Embryonic facial prominence (tissue), 1 donor: ENCODE measurements around the gene WDR35.
"Not testable (repeated sequence)": the region's sequence is repeated elsewhere in the genome, so short reads cannot be mapped to it uniquely, and the experiment has no call there.

Experiments
- DNase-seq: peaks from one replicate; pipeline ENCODE4 v3.0.0-alpha.2; 2016; ENCODE audit errors: extremely low spot score

Gene WDR35

DNA sequence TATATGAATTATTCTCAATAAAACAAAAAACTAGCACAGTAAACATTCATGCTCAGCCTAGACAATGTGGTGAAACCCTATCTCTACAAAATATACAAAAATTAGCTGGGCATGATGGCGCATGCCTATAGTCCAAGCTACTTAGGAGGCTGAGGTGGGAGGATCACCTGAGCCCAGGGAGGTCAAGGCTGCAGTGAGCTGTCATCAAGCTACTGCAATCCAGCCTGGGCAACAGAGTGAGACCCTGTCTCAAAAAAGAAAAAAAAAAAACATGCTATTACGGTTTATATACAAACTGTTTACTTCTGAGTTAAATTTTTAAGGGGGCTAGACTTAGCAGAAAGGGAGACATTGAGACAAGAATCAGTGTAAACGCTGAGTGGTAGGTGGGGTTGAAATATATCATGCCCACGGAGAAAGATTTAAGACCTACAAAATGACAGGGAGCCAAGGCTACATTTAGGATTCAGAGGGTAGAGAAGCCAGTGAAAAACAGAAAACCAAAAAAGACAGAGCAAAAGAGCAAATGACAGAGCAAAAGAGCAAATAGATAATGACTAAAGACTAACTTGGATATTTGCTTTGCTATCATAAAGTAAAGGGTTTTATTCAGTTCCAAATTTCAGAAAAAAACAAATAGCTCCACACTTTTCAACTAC is 95.6 kb downstream of the WDR35 start:
- no peak for DNase-seq

DNA sequence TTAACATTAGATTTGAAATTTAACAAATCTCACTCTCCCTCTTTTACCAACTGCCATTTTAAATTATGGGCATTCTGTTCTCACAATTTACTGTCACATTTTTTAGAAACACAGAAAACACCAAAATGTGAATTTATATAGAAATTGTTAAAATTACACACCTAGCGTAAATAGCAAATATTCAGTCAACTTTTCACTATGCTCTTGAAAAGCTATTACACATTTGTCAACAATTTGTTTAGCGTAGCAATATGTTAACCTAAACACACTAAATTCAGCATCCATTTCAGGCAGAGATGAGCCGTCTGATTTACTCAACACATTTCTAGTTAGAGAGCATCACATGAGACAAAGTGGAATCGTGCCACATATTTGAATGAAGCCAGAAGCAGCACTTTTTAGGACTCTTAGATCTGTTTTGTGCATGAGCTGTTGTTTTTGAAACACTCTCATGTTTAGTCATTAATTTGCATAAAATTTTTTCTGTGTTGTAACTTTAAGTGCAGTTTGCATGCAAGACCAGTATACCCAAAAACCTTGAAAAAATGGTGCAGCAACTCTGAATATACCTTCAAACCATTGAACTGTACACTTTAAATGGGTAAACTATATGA is 96.3 kb downstream of the WDR35 start:
- DNase-seq = no peak

DNA sequence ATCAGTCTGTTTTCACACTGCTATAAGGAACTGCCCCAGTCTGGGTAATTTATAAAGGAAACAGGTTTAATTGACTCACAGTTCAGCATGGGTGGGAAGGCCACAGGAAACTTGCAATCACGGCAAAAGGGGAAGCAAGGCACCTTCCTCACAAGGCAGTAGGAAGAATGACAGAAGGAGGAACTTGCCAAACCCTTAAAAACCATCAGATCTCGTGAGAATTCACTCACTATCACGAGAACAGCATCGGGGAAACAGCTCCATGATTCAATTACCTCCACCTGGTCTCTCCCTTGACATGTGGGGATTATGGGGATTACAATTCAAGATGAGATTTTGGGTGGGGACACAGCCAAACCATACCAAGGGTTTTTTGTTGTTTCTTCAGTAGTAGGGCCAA is 97.9 kb downstream of the WDR35 start:
- not testable (repeated sequence) for DNase-seq

GRCh38 chr2:19890104-19890503 is 99.8 kb downstream of the WDR35 start:
- DNase-seq = no peak

DNA sequence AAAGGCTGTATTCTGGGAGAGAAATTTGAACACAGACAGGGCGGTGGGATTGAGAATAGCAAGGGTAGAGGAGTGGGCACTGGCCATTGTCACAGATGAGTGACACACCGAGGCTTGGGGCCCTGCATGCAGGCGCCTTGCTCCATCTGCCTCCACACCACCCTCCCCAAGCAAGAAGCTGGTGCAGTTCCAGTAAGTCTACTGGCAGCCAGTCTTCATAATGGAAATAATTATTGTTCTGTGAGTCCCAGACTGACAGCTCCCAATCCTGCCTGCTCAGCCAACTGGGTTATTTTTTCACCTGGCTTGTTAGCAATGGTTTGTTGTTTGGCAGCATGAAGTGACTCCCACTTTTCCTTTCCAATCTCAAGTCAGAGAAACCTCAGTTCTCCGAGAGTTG is 101.1 kb downstream of the WDR35 start:
- DNase-seq = no peak

DNA sequence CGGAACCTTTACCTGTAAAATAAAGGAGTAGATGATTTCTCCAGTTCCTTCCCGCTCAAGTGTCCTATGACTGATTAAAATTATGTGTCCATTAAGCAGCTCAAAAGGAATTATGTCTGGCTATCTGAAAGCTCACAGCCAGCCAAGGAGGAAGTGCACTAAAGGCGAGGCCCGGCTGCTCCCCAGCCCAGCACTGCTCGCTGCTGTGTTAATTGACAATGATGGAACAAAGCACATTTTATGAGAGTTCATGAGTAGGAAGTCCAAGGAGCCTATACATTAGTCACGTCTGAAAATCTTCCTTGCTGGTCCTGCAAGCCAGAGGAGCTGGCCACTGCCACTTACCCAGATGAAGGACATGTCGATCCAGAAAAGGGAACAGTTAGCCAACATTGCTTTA is 102.4 kb downstream of the WDR35 start:
- no peak for DNase-seq

GRCh38 chr2:19886261-19886660 is 103.6 kb downstream of the WDR35 start:
- no peak for DNase-seq

DNA sequence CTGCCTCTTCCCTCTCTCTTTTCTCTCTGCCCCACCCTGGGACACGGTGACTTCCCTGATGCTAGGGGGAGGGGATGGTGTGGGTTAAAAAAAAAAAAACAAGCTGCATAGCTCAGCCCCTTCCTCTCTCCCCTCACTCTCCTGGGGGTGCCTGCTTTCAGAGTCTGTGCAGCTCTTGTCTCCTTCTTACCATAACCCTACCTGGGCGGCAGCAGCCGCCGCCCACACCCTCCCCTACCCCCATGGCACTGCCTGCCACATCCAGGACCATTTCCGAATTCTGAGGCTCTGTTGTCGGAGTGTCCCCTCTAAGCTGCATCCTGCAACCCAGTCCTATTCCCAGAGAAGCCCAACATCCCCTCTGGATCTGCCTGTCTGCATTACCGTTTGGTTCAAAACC is 104.1 kb downstream of the WDR35 start:
- no peak for DNase-seq

DNA sequence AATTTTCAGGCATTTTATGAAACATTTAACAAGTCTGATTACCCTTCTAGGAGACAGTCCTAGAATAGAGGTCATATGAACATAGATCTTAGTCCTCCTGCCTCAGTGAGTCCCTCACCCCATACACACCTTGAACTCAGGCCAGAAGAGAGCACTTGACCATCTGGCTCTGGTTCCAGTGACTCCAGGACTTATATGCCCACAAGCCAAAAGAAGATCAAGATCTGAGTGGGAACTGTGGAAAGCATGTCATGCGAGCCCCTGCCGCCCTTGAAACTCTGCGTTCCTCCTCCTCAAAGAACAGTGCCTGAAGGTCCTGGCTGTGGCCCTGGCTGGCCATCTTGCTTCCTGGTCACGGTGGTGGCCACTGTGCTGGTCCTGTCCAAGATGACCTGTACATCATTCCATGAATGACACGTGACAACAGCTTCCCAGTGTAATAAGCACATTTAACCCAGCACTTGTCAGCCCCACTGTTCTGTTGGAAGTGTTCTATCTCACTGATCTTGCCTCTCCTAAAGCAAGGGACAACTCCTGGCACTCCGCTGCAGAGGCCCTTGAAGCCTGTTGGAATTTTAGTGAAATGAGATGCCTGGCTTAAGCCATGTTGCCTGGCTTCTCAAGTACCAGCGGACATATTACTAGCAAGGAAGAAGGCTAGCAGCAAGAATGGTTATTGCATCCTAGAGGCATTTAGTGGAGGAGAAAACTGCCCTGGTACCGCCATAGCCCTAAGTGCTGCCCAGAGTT is 105.8 kb downstream of the WDR35 start:
- DNase-seq = no peak

- no peak for DNase-seq
Measured at GRCh38 chr2:19883486-19883885, 106.4 kb downstream of the WDR35 start.

- DNase-seq = no peak
Measured at GRCh38 chr2:19882286-19882685, 107.6 kb downstream of the WDR35 start.

- DNase-seq = no peak
Measured at GRCh38 chr2:19881908-19882265, 108.0 kb downstream of the WDR35 start.

DNA sequence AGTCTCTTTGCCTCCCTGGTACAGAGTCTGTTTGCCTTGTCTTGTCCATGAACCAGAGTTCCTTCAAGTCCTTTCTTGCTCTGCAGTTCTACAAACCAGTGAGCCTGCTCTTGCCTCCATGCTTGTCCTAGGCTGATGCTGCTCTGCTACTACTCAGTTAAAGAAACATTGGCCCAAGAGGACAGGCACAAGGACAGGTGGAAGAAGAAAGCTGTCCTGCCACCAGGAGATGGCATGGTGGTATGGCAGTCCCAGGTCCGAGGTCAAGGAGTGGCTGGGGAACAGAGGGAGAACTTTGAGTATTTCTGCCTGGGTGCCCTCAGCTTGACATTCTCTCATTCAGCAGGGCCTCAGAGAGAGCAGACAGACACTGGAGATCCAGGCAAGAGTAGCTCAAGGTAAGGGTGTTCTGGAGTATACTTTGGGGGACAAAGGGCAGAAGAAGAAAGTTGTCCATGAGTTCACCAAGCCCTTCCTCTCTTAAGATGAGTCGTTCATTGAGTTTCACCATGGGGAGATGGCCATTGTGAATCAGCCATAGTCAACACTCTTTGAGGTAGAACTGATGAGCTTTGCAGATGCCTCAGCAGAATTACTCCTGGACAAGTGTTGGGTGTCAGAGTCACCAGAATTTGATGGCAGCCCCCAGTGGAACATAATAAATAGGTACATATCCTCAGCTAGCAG is 108.5 kb downstream of the WDR35 start:
- DNase-seq = no peak

GRCh38 chr2:19880191-19880590 is 109.7 kb downstream of the WDR35 start:
- DNase-seq = not testable (repeated sequence)

GRCh38 chr2:19879120-19879519 is 110.8 kb downstream of the WDR35 start:
- no peak for DNase-seq

GRCh38 chr2:19878268-19879046 is 111.4 kb downstream of the WDR35 start:
- no peak for DNase-seq

DNA sequence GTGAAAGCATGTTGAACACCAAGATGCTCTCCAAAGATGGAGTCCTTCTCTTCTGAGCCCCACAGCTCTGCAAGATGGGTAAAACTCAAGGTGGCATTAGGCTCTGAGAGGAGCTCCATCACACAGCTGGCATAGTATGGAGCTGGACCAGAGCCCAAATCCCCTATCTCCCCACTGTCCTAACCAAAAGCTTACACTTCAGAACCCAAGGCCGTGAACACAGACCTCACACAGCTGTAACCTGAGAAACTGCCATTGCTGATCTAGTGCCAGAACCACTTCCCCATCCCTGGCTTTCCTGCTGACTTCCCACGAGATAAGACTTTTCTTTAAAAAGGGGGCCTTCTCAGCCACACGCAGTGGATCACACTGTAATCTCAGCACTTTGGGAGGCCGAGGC is 113.2 kb downstream of the WDR35 start:
- DNase-seq = no peak

DNA sequence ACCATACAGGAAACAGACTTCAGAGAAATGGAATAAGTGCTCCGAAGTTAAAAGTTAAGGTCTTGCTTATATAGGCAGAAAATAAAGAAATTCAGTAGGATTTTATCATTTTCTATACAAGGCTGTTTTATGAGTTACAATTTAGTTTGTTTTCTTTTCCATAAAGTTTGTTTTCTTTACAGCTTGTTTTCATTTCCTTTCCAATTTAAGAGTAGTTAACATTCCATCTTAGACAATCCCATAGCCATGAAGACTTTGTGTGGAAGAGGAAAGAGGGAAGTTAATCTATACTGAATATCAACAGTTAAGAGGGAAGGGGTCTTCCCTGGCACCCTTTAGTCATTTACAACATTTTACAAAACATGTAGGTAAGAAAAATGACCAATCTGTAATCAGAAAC is 114.6 kb downstream of the WDR35 start:
- DNase-seq = no peak

GRCh38 chr2:19874726-19875125 is 115.2 kb downstream of the WDR35 start:
- DNase-seq = no peak

- no peak for DNase-seq
Measured at GRCh38 chr2:19873014-19873413, 116.9 kb downstream of the WDR35 start.

GRCh38 chr2:19872302-19872701 is 117.6 kb downstream of the WDR35 start:
- no peak for DNase-seq

- no peak for DNase-seq
Measured at GRCh38 chr2:19871836-19872235, 118.1 kb downstream of the WDR35 start.
